Liver (tissue), 3 donors: ENCODE results near the gene ARVCF.

ENCODE experiments used
- CTCF ChIP-seq: fragments of 150-350 bp; IDR thresholded peaks from 2 replicates; pipeline ENCODE4 v1.5.1; 2017; ENCODE audit warnings: improper control_type of control experiment, low read depth, low read length; ENCODE audit not compliant: missing input control
- EGR1 ChIP-seq, 2 donors: IDR thresholded peaks; 2 replicates each; pipeline ENCODE4 v1.6.1; 2016 to 2018; ENCODE audit warnings: antibody characterized with exemption in 2 of 2, low read depth in 2 of 2
- FOXA1 ChIP-seq: IDR thresholded peaks from 2 replicates; pipeline ENCODE4 v1.6.1; 2016; ENCODE audit warnings: antibody characterized with exemption
- JUND ChIP-seq, 2 donors: IDR thresholded peaks; 2 replicates each; pipeline ENCODE4 v1.6.1; 2016; ENCODE audit warnings: antibody characterized with exemption in 2 of 2
- RAD21 ChIP-seq, 2 donors: IDR thresholded peaks; 2 replicates each; pipeline ENCODE4 v1.6.1; 2016; ENCODE audit warnings: antibody characterized with exemption in 2 of 2, mild to moderate bottlenecking in 2 of 2
- REST ChIP-seq: IDR thresholded peaks from 2 replicates; pipeline ENCODE4 v1.6.1; 2016; ENCODE audit warnings: antibody characterized with exemption, mild to moderate bottlenecking
- SP1 ChIP-seq: IDR thresholded peaks from 2 replicates; pipeline ENCODE4 v1.6.1; 2018; ENCODE audit warnings: antibody characterized with exemption, mild to moderate bottlenecking
- TAF1 ChIP-seq: conservative IDR thresholded peaks from 2 replicates; pipeline ENCODE4 v1.6.1; 2016; ENCODE audit warnings: antibody characterized with exemption, mild to moderate bottlenecking
- YY1 ChIP-seq: IDR thresholded peaks from 2 replicates; pipeline ENCODE4 v1.6.1; 2016; ENCODE audit warnings: antibody characterized with exemption, mild to moderate bottlenecking
- TF ChIP-seq, protein P1 (sequence below): IDR thresholded peaks from 2 replicates; pipeline ENCODE4 v1.6.1; 2016; ENCODE audit warnings: antibody characterized with exemption
- TF ChIP-seq, protein P2 (sequence below): IDR thresholded peaks from 2 replicates; pipeline ENCODE4 v1.6.1; 2016; ENCODE audit warnings: antibody characterized with exemption
- TF ChIP-seq, protein P3 (sequence below): IDR thresholded peaks from 2 replicates; pipeline ENCODE4 v1.6.1; 2016; ENCODE audit warnings: antibody characterized with exemption
- donor health status: healthy.
- donor health status: healthy.

DNA sequence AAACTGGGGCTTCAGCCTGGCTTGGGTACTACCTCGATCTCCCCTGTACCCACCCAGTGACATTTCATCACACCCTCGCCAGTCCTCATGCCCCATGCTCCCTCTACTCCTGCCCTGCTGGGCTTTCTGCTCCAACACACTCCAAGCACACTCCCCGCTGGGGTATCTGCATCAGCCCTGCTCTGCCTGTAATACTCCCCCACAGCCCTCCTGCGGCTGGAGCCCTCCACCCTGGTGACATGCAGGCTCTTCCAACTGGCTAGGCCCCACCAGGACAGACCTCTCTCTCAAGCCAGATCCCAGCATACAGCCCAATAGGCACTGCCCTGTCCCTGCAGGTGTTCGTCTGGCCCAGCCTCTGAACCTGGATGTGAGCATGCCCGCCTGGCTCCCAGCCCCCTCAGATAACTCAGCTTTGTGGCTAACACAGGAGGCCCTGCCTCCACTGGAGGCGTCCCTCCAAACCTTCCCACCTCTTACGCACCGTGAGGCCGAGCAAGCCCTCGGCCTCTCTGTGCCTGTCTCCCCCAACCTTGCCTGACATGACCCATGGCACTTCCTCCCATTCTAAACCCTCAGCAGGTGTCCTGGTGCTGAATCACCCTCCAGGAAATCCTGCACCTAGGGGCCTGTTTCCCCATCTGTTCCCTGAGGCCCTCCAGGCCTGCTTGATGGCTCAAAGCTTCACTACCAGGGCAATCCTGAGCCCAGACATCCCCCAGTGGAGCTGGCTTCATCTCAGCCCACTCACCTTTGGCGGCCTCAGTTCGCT lies 41.5 kb downstream of the ARVCF start:
- TF ChIP-seq CTCF (no peak), SP1 (no peak), REST (no peak), YY1 (no peak), FOXA1 (no peak), TAF1 (no peak), JUND (IDR thresholded peaks at IDR 0.05) (no peak), EGR1 (IDR thresholded peaks at IDR 0.05; ENCODE audit: low read depth in 2 of 2) (no peak), RAD21 (IDR thresholded peaks at IDR 0.05) (no peak)
- TF ChIP-seq, protein P1, sequence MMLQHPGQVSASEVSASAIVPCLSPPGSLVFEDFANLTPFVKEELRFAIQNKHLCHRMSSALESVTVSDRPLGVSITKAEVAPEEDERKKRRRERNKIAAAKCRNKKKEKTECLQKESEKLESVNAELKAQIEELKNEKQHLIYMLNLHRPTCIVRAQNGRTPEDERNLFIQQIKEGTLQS = no peak
- TF ChIP-seq, protein P2, sequence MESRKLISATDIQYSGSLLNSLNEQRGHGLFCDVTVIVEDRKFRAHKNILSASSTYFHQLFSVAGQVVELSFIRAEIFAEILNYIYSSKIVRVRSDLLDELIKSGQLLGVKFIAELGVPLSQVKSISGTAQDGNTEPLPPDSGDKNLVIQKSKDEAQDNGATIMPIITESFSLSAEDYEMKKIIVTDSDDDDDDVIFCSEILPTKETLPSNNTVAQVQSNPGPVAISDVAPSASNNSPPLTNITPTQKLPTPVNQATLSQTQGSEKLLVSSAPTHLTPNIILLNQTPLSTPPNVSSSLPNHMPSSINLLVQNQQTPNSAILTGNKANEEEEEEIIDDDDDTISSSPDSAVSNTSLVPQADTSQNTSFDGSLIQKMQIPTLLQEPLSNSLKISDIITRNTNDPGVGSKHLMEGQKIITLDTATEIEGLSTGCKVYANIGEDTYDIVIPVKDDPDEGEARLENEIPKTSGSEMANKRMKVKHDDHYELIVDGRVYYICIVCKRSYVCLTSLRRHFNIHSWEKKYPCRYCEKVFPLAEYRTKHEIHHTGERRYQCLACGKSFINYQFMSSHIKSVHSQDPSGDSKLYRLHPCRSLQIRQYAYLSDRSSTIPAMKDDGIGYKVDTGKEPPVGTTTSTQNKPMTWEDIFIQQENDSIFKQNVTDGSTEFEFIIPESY = no peak
- TF ChIP-seq, protein P3, sequence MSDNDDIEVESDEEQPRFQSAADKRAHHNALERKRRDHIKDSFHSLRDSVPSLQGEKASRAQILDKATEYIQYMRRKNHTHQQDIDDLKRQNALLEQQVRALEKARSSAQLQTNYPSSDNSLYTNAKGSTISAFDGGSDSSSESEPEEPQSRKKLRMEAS = no peak
